ENCODE measurements around the gene ZNF320.

Gene ZNF320

DNA sequence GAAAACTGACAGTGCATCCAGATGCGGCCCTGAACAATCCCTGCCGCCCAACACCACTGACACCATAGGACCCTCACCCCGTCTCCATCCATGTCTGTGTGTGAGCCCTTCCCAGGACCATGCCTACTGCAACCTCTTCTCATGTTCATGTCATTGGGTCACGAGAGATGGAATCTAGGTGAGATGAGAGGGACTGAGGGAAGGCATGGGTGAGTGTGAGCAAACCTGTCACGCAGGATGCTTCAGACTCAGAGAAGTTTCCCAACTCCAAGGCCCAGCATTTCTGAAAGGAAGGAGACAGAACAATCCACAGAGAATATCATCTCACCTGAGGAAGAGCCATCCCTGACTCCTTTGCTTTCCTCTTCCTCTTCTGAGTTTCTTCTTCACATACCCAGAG is 20.1 kb upstream of the ZNF320 start:
- Histone ChIP-seq H3K4me3 (ENCODE audit: low read depth, low read length) (no peak overlapping the region), H3K27ac (ENCODE audit: extremely low read depth, low read depth, low read length) (no peak overlapping the region), H3K9me3 (ENCODE audit: control insufficient read depth, insufficient read depth, low read depth, low read length) (no peaks in the 10 kb centered on the region; the same call in 1 of the 2 replicates), H3K36me3 (ENCODE audit: control insufficient read depth in 2 of 2, insufficient read depth in 1 of 2, low read length in 2 of 2) (no peaks in the 10 kb centered on the region), H3K4me1 (ENCODE audit: control insufficient read depth, insufficient read depth, low read length) (no peaks in the 10 kb centered on the region)
- ChIA-PET CTCF (interaction anchor here (0.6 kb wide), 1 partner anchor 1023 kb away, joined by 4 read pairs; no protein-coding TSS in a partner anchor), POLR2A (no interaction called here)
- TF ChIP-seq, protein P1, sequence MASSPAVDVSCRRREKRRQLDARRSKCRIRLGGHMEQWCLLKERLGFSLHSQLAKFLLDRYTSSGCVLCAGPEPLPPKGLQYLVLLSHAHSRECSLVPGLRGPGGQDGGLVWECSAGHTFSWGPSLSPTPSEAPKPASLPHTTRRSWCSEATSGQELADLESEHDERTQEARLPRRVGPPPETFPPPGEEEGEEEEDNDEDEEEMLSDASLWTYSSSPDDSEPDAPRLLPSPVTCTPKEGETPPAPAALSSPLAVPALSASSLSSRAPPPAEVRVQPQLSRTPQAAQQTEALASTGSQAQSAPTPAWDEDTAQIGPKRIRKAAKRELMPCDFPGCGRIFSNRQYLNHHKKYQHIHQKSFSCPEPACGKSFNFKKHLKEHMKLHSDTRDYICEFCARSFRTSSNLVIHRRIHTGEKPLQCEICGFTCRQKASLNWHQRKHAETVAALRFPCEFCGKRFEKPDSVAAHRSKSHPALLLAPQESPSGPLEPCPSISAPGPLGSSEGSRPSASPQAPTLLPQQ (tag by site-specific recombination; IDR thresholded peaks at IDR 0.05) = no peak
- TF ChIP-seq ZNF433 (tag by site-specific recombination; IDR thresholded peaks at IDR 0.05; ENCODE audit: low read depth) (no peak), ZNF776 (tag by site-specific recombination; IDR thresholded peaks at IDR 0.05; ENCODE audit: borderline replicate concordance) (no peak), ZNF394 (tag by site-specific recombination; IDR thresholded peaks at IDR 0.05; ENCODE audit: borderline replicate concordance) (no peak), ZFP3 (tag by site-specific recombination; IDR thresholded peaks at IDR 0.05; ENCODE audit: low read depth) (no peak), SETDB1 (IDR thresholded peaks at IDR 0.05; ENCODE audit: insufficient read length, low read length) (no peak), ZNF530 (tag by site-specific recombination; IDR thresholded peaks at IDR 0.05; ENCODE audit: low read depth) (no peak), ZNF112 (tag by site-specific recombination; IDR thresholded peaks at IDR 0.05) (no peak), ZNF335 (tag by site-specific recombination; conservative IDR thresholded peaks at IDR 0.05) (no peak), ZNF785 (tag by site-specific recombination; IDR thresholded peaks at IDR 0.05) (no peak), MYNN (tag by site-specific recombination; IDR thresholded peaks at IDR 0.05; ENCODE audit: borderline replicate concordance) (no peak), WT1 (tag by site-specific recombination; IDR thresholded peaks at IDR 0.05) (no peak)
- TF ChIP-seq, protein P2, sequence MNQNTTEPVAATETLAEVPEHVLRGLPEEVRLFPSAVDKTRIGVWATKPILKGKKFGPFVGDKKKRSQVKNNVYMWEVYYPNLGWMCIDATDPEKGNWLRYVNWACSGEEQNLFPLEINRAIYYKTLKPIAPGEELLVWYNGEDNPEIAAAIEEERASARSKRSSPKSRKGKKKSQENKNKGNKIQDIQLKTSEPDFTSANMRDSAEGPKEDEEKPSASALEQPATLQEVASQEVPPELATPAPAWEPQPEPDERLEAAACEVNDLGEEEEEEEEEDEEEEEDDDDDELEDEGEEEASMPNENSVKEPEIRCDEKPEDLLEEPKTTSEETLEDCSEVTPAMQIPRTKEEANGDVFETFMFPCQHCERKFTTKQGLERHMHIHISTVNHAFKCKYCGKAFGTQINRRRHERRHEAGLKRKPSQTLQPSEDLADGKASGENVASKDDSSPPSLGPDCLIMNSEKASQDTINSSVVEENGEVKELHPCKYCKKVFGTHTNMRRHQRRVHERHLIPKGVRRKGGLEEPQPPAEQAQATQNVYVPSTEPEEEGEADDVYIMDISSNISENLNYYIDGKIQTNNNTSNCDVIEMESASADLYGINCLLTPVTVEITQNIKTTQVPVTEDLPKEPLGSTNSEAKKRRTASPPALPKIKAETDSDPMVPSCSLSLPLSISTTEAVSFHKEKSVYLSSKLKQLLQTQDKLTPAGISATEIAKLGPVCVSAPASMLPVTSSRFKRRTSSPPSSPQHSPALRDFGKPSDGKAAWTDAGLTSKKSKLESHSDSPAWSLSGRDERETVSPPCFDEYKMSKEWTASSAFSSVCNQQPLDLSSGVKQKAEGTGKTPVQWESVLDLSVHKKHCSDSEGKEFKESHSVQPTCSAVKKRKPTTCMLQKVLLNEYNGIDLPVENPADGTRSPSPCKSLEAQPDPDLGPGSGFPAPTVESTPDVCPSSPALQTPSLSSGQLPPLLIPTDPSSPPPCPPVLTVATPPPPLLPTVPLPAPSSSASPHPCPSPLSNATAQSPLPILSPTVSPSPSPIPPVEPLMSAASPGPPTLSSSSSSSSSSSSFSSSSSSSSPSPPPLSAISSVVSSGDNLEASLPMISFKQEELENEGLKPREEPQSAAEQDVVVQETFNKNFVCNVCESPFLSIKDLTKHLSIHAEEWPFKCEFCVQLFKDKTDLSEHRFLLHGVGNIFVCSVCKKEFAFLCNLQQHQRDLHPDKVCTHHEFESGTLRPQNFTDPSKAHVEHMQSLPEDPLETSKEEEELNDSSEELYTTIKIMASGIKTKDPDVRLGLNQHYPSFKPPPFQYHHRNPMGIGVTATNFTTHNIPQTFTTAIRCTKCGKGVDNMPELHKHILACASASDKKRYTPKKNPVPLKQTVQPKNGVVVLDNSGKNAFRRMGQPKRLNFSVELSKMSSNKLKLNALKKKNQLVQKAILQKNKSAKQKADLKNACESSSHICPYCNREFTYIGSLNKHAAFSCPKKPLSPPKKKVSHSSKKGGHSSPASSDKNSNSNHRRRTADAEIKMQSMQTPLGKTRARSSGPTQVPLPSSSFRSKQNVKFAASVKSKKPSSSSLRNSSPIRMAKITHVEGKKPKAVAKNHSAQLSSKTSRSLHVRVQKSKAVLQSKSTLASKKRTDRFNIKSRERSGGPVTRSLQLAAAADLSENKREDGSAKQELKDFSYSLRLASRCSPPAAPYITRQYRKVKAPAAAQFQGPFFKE (tag by site-specific recombination; IDR thresholded peaks at IDR 0.05; ENCODE audit: borderline replicate concordance) = no peak

DNA sequence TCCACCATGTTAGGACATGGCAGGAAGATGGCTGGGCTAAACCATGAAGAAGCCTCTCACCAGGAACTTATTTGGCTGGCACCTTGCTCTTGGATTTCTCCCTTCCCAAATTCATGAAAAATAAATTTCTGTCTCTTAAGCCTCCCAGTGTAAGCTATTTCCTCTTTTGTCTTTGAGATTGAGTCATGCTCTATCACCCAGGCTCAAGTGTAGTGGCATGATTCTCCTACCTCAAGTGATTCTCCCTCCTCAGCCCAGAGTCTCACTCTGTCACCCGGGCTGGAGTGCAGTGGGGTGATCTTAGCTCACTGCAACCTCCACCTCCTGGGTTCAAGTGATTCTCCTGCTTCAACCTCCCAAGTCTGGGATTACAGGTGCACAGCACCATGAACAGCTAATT is 13.2 kb upstream of the ZNF320 start:
- H3K36me3 ChIP-seq (ENCODE audit: control insufficient read depth in 2 of 2, insufficient read depth in 1 of 2, low read length in 2 of 2) = peaks cover 0 to 11% of the 10 kb centered on the region in 2 experiments; a peak in 1 of 3 replicates
- no peaks in the 10 kb centered on the region for H3K4me1 ChIP-seq (ENCODE audit: control insufficient read depth, insufficient read depth, low read length)
- H3K27ac ChIP-seq (ENCODE audit: extremely low read depth, low read depth, low read length) = no peak overlapping the region
- H3K9me3 ChIP-seq (ENCODE audit: control insufficient read depth, insufficient read depth, low read depth, low read length) = no peaks in the 10 kb centered on the region; the same call in 1 of the 2 replicates
- ChIA-PET CTCF (interaction anchor here (0.8 kb wide), 1 partner anchor 13 kb away, joined by 4 read pairs; no protein-coding TSS in a partner anchor), POLR2A (interaction anchor here (0.7 kb wide), 1 partner anchor 332 kb away, joined by 3 read pairs; no protein-coding TSS in a partner anchor)
- H3K4me3 ChIP-seq (ENCODE audit: low read depth, low read length) = no peak overlapping the region
- TF ChIP-seq ZNF48 (tag by site-specific recombination; IDR thresholded peaks at IDR 0.05) (no peak), ZNF239 (tag by site-specific recombination; IDR thresholded peaks at IDR 0.05) (no peak), SALL2 (tag by site-specific recombination; IDR thresholded peaks at IDR 0.05; ENCODE audit: borderline replicate concordance) (no peak), ZNF335 (tag by site-specific recombination; conservative IDR thresholded peaks at IDR 0.05) (no peak), ZNF830 (tag by site-specific recombination; IDR thresholded peaks at IDR 0.05; ENCODE audit: low read depth) (no peak), ZNF404 (tag by site-specific recombination; IDR thresholded peaks at IDR 0.05) (no peak), ZNF302 (tag by site-specific recombination; IDR thresholded peaks at IDR 0.05; ENCODE audit: low read depth) (no peak), ZNF157 (tag by site-specific recombination; IDR thresholded peaks at IDR 0.05) (no peak)
- TF ChIP-seq, protein P3, sequence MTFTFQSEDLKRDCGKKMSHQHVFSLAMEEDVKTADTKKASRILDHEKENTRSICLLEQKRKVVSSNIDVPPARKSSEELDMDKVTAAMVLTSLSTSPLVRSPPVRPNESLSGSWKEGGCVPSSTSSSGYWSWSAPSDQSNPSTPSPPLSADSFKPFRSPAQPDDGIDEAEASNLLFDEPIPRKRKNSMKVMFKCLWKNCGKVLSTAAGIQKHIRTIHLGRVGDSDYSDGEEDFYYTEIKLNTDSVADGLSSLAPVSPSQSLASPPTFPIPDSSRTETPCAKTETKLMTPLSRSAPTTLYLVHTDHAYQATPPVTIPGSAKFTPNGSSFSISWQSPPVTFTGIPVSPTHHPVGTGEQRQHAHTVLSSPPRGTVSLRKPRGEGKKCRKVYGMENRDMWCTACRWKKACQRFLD (tag by site-specific recombination; IDR thresholded peaks at IDR 0.05) = no peak
- TF ChIP-seq, protein P4, sequence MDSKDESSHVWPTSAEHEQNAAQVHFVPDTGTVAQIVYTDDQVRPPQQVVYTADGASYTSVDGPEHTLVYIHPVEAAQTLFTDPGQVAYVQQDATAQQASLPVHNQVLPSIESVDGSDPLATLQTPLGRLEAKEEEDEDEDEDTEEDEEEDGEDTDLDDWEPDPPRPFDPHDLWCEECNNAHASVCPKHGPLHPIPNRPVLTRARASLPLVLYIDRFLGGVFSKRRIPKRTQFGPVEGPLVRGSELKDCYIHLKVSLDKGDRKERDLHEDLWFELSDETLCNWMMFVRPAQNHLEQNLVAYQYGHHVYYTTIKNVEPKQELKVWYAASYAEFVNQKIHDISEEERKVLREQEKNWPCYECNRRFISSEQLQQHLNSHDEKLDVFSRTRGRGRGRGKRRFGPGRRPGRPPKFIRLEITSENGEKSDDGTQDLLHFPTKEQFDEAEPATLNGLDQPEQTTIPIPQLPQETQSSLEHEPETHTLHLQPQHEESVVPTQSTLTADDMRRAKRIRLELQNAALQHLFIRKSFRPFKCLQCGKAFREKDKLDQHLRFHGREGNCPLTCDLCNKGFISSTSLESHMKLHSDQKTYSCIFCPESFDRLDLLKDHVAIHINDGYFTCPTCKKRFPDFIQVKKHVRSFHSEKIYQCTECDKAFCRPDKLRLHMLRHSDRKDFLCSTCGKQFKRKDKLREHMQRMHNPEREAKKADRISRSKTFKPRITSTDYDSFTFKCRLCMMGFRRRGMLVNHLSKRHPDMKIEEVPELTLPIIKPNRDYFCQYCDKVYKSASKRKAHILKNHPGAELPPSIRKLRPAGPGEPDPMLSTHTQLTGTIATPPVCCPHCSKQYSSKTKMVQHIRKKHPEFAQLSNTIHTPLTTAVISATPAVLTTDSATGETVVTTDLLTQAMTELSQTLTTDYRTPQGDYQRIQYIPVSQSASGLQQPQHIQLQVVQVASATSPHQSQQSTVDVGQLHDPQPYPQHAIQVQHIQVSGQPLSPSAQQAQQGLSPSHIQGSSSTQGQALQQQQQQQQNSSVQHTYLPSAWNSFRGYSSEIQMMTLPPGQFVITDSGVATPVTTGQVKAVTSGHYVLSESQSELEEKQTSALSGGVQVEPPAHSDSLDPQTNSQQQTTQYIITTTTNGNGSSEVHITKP (tag by site-specific recombination; IDR thresholded peaks at IDR 0.05) = no peak
